Osteoblast (primary cell): ENCODE measurements around the gene ZNF165. TPM values are rescaled to one million over a fixed set of nuclear protein-coding genes. Genes with fewer than 3 reads are reported as not detected.
A peak's percentile ranks its signal among the peaks of the same experiment; 100 is the strongest.

Experiments used
- DNase-seq: peaks from one replicate; pipeline ENCODE4 v3.0.0; 2011; ENCODE audit warnings: low spot score, mixed read lengths; ENCODE audit not compliant: insufficient read length; ENCODE audit errors: missing footprints
- H2AFZ ChIP-seq: 2 replicates; pipeline ENCODE4 v1.6.0; 2011; ENCODE audit warnings: mild to moderate bottlenecking, low read length
- H3K27ac ChIP-seq: 2 replicates; pipeline ENCODE4 v1.5.1; 2011; ENCODE audit warnings: mild to moderate bottlenecking, low read depth, low read length, moderate library complexity
- H3K27me3 ChIP-seq: 2 replicates; pipeline ENCODE4 v1.6.0; 2012; ENCODE audit warnings: mild to moderate bottlenecking, control low read depth, inconsistent platforms, low read length, moderate library complexity; ENCODE audit not compliant: insufficient read depth
- H3K36me3 ChIP-seq: 2 replicates; pipeline ENCODE4 v1.5.1; 2011; ENCODE audit warnings: mild to moderate bottlenecking, low read length, control low read depth, moderate library complexity; ENCODE audit not compliant: insufficient read depth
- H3K4me1 ChIP-seq: 2 replicates; pipeline ENCODE4 v1.5.1; 2011; ENCODE audit warnings: mild to moderate bottlenecking, low read length, control low read depth, moderate library complexity; ENCODE audit not compliant: insufficient read depth
- H3K4me2 ChIP-seq: 2 replicates; pipeline ENCODE4 v1.6.0; 2011; ENCODE audit warnings: mild to moderate bottlenecking, low read length; ENCODE audit not compliant: insufficient read depth
- H3K4me3 ChIP-seq: fragments of 200-600 bp; sonication (generic); 3 replicates; pipeline ENCODE4 v1.5.1; 2012; ENCODE audit warnings: mild to moderate bottlenecking, low read length, inconsistent platforms; ENCODE audit not compliant: insufficient read depth
- H3K79me2 ChIP-seq: 2 replicates; pipeline ENCODE4 v1.6.0; 2012; ENCODE audit warnings: mild to moderate bottlenecking, low read length, control low read depth, inconsistent platforms; ENCODE audit not compliant: insufficient read depth
- H3K9me3 ChIP-seq: 2 replicates; pipeline ENCODE4 v1.5.1; 2011; ENCODE audit warnings: low read depth, low read length, control low read depth
- H4K20me1 ChIP-seq: 2 replicates; pipeline ENCODE4 v1.6.0; 2012; ENCODE audit warnings: mild to moderate bottlenecking, low read length, control low read depth; ENCODE audit not compliant: insufficient read depth
- CTCF ChIP-seq: IDR thresholded peaks from 2 replicates; pipeline ENCODE4 v1.5.1; 2011; ENCODE audit warnings: mild to moderate bottlenecking, low read depth, low read length, moderate library complexity; ENCODE audit errors: extremely low read depth
- total RNA-seq: library from RNA; depleted of rRNA; stranded (reverse); fragments of >200 nt; gene quantifications from 2 replicates; pipeline ENCODE4 v1.2.3, GENCODE V29; 2012

Gene ZNF165
- total RNA-seq, 1 donor = 0.36 TPM

- Histone ChIP-seq H3K4me3 (peak overlapping the region; percentile 86), H2AFZ (no peak overlapping the region), H4K20me1 (no peaks in the 10 kb centered on the region), H3K9me3 (no peaks in the 10 kb centered on the region), H3K27me3 (no peaks in the 10 kb centered on the region), H3K4me1 (peaks cover 20% of the 10 kb centered on the region), H3K27ac (peak overlapping the region; percentile 89), H3K4me2 (peak overlapping the region; percentile 91), H3K79me2 (peaks cover 71% of the 10 kb centered on the region), H3K36me3 (no peaks in the 10 kb centered on the region)
- DNase-seq = no peak
- no peak for TF ChIP-seq CTCF
Observed at GRCh38 chr6:28135393-28135792, 55.0 kb downstream of the ZNF165 start.

- Histone ChIP-seq H4K20me1 (no peaks in the 10 kb centered on the region), H3K27me3 (no peaks in the 10 kb centered on the region), H3K9me3 (no peaks in the 10 kb centered on the region), H3K4me2 (peak overlapping the region; percentile 91), H3K27ac (peak overlapping the region; percentile 89), H3K4me3 (peak overlapping the region; percentile 86), H3K79me2 (peaks cover 62% of the 10 kb centered on the region), H3K4me1 (peaks cover 20% of the 10 kb centered on the region), H3K36me3 (no peaks in the 10 kb centered on the region), H2AFZ (peak overlapping the region; percentile 97)
- DNase-seq = peak; percentile 79
- TF ChIP-seq CTCF = no peak
Observed at GRCh38 chr6:28136585-28137504, 56.5 kb downstream of the ZNF165 start.

- Histone ChIP-seq H3K79me2 (peaks cover 63% of the 10 kb centered on the region), H3K27me3 (no peaks in the 10 kb centered on the region), H3K36me3 (no peaks in the 10 kb centered on the region), H4K20me1 (no peaks in the 10 kb centered on the region), H3K27ac (peak overlapping the region; percentile 89), H3K4me3 (peak overlapping the region; percentile 86), H3K4me2 (peak overlapping the region; percentile 91), H3K9me3 (no peaks in the 10 kb centered on the region), H2AFZ (peak overlapping the region; percentile 97), H3K4me1 (peaks cover 20% of the 10 kb centered on the region)
- no peak for TF ChIP-seq CTCF
- DNase-seq = no peak
Observed at GRCh38 chr6:28137505-28137981, 57.2 kb downstream of the ZNF165 start.

Other genes with a start within 250 kb of the ZNF165 start
- gene OR2B2, start 168.2 kb upstream of the ZNF165 start, total RNA-seq = not detected in 2 replicates
- not detected in 2 replicates for gene OR2B6, start 123.3 kb upstream of the ZNF165 start, total RNA-seq
- 3.3 and 4.1 TPM in 2 replicates for gene ZSCAN16, start 44.0 kb downstream of the ZNF165 start, total RNA-seq
- 25.7 and 27.4 TPM in 2 replicates for gene ZKSCAN8, start 61.3 kb downstream of the ZNF165 start, total RNA-seq
- 10.9 and 11.2 TPM in 2 replicates for gene ZSCAN9, start 144.7 kb downstream of the ZNF165 start, total RNA-seq
- 6.5 and 7.4 TPM in 2 replicates for gene ZKSCAN4, start 171.7 kb downstream of the ZNF165 start, total RNA-seq
- 1.1 and 1.2 TPM in 2 replicates for gene NKAPL, start 178.7 kb downstream of the ZNF165 start, total RNA-seq
- 15.2 and 22.4 TPM in 2 replicates for gene ZSCAN26, start 186.6 kb downstream of the ZNF165 start, total RNA-seq
- 6.2 and 8.0 TPM in 2 replicates for gene PGBD1, start 201.0 kb downstream of the ZNF165 start, total RNA-seq